Peyer's patch (tissue), 4 donors: Measurements from ENCODE around the gene CRHR2. TPM values are rescaled to one million over a fixed set of nuclear protein-coding genes. Genes with fewer than 3 reads are reported as not detected.

Experiments used
- DNase-seq, 3 donors: peaks; one replicate each; pipeline ENCODE4 v3.0.0-alpha.2; 2017 to 2019
- H3K27ac ChIP-seq, 4 donors: fragments of 200-600 bp; sonication (generic); one replicate each; pipeline ENCODE4 v1.5.1; 2016 to 2019
- H3K27me3 ChIP-seq, 2 donors: fragments of 200-600 bp; sonication (generic); one replicate each; pipeline ENCODE4 v1.5.1; 2019
- H3K36me3 ChIP-seq, 3 donors: fragments of 200-600 bp; sonication (generic); one replicate each; pipeline ENCODE4 v1.5.1; 2016 to 2019
- H3K4me1 ChIP-seq, 4 donors: fragments of 200-600 bp; sonication (generic); one replicate each; pipeline ENCODE4 v1.5.1; 2016 to 2019
- H3K4me3 ChIP-seq, 4 donors: fragments of 200-600 bp; sonication (generic); 1 replicate in 3 of 4; 2 replicates in 1 of 4; pipeline ENCODE4 v1.5.1; 2016 to 2019; ENCODE audit warnings: mild to moderate bottlenecking in 1 of 4
- H3K9me3 ChIP-seq, 4 donors: fragments of 200-600 bp; sonication (generic); one replicate each; pipeline ENCODE4 v1.5.1; 2016 to 2019; ENCODE audit warnings: mild to moderate bottlenecking in 1 of 4
- POLR2A ChIP-seq, 2 donors: fragments of 450-650 bp; IDR thresholded peaks; one replicate each; pipeline ENCODE4 v1.5.1; 2017; ENCODE audit warnings: antibody characterized with exemption in 2 of 2, mild to moderate bottlenecking in 2 of 2, moderate library complexity in 2 of 2
- total RNA-seq, 4 donors: library from RNA; depleted of rRNA; stranded (reverse); fragments of >200 nt; gene quantifications; one replicate each; pipeline ENCODE4 v1.1.0, GENCODE V29; 2016
- TF ChIP-seq, protein P1 (sequence below), 6 experiments: fragments of 450-650 bp in 4 of 6; fragments of 200-600 bp in 2 of 6; sonication (generic) in 1 of 6; IDR thresholded peaks; one replicate each; pipeline ENCODE4 v1.5.1; 2017 to 2019; ENCODE audit warnings: antibody characterized with exemption in 6 of 6, mild to moderate bottlenecking in 3 of 6, moderate library complexity in 1 of 6

Gene CRHR2
- total RNA-seq, 4 donors from 2014 or later = not detected

DNA sequence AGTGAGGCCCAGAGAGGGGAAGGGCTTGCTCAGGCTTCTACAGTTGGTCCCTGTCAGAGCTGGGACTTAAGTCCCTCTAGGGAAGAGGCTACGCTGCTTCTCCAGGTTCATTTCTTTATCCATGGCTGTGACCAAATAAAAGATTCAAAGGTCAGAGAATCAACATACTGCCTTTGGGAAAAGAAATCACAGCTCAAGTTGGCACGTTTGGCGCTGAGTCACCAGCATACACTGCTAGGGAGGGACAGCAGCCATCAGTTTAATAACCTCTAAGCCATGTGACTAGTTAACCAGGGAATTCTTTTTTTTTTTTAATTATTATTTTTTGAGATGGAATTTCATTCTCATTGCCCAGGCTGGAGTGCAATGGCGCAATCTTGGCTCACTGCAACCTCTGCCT, 28.4 kb upstream of the CRHR2 start:
- no peaks in the 10 kb centered on the region for H3K9me3 ChIP-seq
- H3K36me3 ChIP-seq = no peaks in the 10 kb centered on the region
- peak overlapping the region in 1 of 4 donors; percentile 46 for H3K27ac ChIP-seq
- peak in 2 of 3 donors; percentile 65 to 70 for DNase-seq
- no peak overlapping the region for H3K4me3 ChIP-seq
- H3K4me1 ChIP-seq = no peaks in the 10 kb centered on the region
- TF ChIP-seq POLR2A (IDR thresholded peaks at IDR 0.05) = no peak
- TF ChIP-seq, protein P1, sequence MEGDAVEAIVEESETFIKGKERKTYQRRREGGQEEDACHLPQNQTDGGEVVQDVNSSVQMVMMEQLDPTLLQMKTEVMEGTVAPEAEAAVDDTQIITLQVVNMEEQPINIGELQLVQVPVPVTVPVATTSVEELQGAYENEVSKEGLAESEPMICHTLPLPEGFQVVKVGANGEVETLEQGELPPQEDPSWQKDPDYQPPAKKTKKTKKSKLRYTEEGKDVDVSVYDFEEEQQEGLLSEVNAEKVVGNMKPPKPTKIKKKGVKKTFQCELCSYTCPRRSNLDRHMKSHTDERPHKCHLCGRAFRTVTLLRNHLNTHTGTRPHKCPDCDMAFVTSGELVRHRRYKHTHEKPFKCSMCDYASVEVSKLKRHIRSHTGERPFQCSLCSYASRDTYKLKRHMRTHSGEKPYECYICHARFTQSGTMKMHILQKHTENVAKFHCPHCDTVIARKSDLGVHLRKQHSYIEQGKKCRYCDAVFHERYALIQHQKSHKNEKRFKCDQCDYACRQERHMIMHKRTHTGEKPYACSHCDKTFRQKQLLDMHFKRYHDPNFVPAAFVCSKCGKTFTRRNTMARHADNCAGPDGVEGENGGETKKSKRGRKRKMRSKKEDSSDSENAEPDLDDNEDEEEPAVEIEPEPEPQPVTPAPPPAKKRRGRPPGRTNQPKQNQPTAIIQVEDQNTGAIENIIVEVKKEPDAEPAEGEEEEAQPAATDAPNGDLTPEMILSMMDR (IDR thresholded peaks at IDR 0.05) = no peak
- H3K27me3 ChIP-seq = no peaks in the 10 kb centered on the region

DNA sequence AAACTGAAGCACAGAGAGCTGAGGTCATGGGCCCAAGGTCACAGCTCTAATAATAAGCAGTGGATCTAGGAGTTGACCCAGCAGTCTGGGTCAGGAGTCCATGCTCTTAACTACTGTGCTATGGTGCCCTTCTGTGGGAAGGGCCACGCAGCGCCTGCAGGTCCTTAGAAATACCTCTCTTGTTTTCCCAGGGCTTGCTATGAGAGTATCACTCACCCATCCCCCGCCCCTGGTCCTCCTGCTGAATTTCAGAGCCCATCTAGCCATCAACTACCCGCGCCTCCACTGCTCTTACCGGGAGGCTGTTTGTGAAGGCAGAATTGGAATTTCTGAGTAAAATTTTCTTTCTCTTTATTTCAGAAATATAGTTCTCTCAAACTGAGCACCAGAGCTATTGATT, 27.3 kb upstream of the CRHR2 start:
- H3K36me3 ChIP-seq = no peaks in the 10 kb centered on the region
- no peak overlapping the region for H3K27ac ChIP-seq
- TF ChIP-seq, protein P1 (IDR thresholded peaks at IDR 0.05) = no peak
- TF ChIP-seq POLR2A (IDR thresholded peaks at IDR 0.05) = no peak
- no peak overlapping the region for H3K4me3 ChIP-seq
- no peaks in the 10 kb centered on the region for H3K27me3 ChIP-seq
- no peak for DNase-seq
- H3K4me1 ChIP-seq = no peaks in the 10 kb centered on the region
- H3K9me3 ChIP-seq = no peaks in the 10 kb centered on the region

DNA sequence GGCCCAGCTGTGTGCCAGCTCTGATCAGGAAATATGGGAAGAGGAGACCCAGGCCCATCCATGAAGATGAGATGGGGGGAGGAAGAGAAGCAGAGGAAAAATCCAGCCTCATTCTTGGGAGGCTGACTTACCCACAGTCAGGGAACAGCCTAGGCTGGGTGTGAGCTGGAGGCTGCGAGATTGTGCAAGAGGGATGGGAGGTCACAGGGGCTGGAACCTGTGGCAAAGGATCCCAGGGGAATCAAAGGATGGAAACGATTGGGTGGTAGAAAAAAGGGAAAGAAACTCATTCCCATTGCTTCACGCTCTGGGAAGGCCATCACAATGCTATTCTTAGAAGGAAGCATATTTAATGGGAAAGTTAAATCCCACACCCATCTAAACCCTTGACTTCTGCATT, 26.7 kb upstream of the CRHR2 start:
- no peak overlapping the region for H3K27ac ChIP-seq
- H3K4me1 ChIP-seq = no peaks in the 10 kb centered on the region

DNA sequence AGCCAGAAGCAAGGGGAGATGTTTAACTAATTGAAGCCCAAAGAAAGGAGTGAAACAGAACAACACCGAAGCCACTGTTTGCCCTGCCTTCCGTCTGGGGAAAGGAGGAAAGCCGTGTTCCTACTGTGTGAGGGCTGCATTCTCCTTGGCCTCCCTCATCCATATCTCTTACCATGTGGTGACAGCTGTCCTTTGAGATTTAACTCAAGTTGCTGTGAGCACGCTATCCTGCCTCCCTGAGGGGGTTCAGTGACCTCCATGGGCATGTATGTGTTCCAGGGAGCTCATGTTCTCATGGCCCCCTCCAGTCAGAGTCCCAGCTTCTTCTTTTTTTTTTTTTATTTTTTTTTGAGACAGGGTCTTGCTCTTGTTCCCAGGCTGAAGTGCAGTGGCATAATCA, 26.2 kb upstream of the CRHR2 start:
- no peak overlapping the region for H3K27ac ChIP-seq
- TF ChIP-seq, protein P1 (IDR thresholded peaks at IDR 0.05) = no peak
- TF ChIP-seq POLR2A (IDR thresholded peaks at IDR 0.05) = no peak
- no peak overlapping the region for H3K4me3 ChIP-seq

More for the DNA sequence above, 26.7 kb upstream of the CRHR2 start:
- Histone ChIP-seq H3K36me3 (no peaks in the 10 kb centered on the region), H3K4me3 (no peak overlapping the region), H3K27me3 (no peaks in the 10 kb centered on the region), H3K9me3 (no peaks in the 10 kb centered on the region)
- TF ChIP-seq, protein P1 (IDR thresholded peaks at IDR 0.05) = no peak
- no peak for TF ChIP-seq POLR2A (IDR thresholded peaks at IDR 0.05)
- DNase-seq = no peak

DNA sequence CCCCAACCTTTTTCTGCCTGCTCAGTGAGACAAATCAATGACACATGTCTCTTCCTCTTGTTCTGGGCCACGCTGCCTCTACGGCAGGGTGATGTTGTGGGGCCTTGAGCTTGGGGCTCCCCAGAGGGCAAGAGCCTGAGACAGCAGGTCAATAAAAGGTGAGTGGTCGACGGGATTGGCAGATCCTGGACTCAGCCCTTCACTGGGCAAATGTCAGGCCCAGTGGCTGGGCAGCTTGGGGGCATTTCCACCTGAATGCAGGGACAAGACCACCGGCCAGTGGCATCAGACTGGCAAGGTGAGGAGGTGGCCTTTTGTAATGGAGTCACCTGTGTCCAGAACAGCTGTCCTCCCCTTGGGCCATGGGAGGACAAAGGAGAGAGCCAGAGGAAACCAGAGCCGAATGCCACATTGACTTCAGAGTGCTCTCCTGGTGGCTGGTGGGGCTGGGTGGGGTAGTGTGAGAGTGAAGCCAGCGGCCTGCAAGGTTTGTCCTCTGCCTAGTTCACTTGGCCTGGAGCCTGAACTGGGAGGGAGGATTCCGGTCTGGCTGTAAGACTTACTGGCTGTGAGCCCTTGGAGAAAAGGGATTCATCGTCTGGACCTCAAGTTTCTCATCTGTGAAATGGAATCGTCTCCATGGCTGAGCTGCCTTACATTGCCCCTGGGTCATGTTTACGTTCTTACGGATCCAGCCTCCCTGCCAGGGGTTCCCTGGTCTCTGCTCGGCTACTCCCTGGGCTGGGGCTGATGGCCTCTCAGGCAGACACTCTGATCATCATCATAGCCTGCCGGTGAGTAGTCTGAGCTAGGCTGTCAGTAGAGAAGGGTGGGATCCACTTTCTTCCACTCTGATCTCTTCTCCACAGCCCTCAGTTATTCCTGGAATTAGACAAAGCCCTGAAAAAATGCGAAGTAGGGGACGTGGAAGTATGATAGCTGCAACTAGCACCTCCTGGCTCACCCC, 25.4 kb upstream of the CRHR2 start:
- no peaks in the 10 kb centered on the region for H3K9me3 ChIP-seq
- TF ChIP-seq POLR2A (IDR thresholded peaks at IDR 0.05) = no peak
- TF ChIP-seq, protein P1 (IDR thresholded peaks at IDR 0.05) = no peak
- no peak for DNase-seq
- H3K4me1 ChIP-seq = no peaks in the 10 kb centered on the region
- H3K36me3 ChIP-seq = no peaks in the 10 kb centered on the region
- H3K27me3 ChIP-seq = no peaks in the 10 kb centered on the region
- H3K4me3 ChIP-seq = no peak overlapping the region
- peak overlapping the region in 1 of 4 donors; percentile 8 for H3K27ac ChIP-seq

More for the DNA sequence above, 26.2 kb upstream of the CRHR2 start:
- H3K4me1 ChIP-seq = no peaks in the 10 kb centered on the region
- DNase-seq = no peak
- H3K27me3 ChIP-seq = no peaks in the 10 kb centered on the region
- H3K9me3 ChIP-seq = no peaks in the 10 kb centered on the region
- H3K36me3 ChIP-seq = no peaks in the 10 kb centered on the region
